HG02840 (cell line): ENCODE measurements around the gene SLC22A6.

Experiments used
- ATAC-seq: cut with Tn5 transposase; IDR thresholded peaks from one replicate; pipeline ENCODE4 v1.9.1; 2021; ENCODE audit warnings: mild to moderate bottlenecking, moderate library complexity, moderate number of reproducible peaks; ENCODE audit not compliant: unreplicated experiment, low FRiP score

Gene SLC22A6

DNA sequence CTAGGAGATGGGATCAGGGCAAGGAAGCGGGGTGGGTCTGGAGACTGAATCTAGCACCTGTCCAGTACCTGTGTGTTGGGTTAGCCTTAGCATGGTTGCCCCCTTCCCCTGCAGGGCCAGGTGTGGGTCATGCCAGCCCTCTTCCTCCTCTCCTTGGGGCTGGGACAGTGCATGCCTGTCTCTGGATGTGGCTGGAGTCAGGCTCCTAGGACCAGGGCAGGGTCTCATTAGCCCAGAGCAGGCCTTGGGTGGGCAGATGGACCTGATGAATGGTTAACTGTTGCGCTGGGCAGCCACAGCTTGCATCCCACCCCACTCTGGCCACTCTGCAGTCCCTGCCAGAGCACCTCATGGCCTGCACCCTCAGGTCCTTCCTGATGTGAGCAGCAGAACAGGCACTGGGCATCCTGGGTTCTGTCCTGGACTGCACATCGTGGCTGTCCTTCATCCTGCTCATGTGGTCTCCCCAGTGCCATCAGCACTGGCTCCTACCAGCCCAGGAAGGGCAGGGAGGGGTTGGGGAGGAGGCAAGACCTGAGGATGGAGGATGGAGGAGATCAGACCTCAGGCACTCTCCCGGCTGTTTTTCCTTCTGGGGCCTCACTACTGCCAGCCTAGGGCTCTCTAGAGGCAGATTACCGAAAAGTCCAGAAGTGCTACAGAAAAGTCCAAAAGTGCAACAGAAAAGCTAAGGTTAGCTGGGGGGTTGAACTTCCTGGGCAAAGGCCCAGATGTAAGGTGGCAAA, 50.8 kb downstream of the SLC22A6 start:
- no peak for ATAC-seq

DNA sequence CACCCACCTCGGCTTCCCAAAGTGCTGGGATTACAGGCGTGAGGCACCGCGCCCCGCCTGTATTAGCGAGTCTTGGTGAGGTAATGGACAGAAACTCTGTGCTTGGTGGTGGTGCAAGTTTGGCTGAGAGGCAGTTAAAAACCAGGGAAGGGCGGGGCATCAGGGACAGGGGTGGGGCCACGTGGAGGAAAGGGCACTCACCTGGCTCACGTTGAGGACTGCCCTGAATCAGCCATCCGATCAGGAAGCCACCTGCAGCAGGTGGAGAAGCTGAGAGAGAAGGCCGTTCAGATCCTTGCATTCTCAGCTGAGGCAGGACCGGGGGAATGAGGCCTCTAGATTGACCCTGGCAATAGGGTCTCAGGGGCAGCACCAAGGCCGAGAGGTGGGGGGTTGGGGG, 51.5 kb downstream of the SLC22A6 start:
- no peak for ATAC-seq

DNA sequence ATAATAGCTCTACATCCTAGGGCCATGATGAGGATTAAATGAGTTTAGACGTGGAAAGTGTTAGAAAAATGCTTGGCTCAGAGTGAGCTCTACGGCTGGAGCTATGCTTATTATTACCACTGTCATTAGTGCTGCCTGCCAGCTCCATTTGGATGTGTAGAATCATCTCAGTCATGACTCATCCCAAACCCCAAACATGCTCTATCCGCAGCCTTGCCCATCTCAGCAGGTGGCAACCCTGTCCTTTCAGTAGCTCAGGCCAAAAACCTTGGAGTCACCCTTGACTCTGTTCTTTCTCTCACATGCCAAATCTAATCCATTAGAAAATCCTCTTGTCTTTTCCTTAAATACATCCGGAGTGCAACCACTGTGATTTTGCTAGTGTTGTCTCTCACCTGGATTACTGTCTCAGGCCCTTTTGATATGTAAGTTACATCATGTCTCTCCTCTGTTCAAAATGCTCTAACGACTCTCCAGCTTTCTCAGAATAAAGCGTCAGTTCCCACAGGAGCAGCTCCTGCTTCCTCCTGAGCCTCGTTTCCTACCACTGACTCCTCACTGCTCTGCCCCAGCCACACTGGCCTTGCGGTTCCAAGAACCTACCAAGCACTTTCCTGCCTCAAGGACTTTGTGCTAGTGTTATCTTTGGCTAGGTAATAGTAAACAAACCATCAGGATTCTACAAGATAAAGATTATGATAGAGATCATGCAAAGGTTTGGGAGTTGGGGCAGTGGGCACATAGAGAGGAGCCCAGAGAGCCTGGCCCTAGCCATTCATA, 53.1 kb downstream of the SLC22A6 start:
- ATAC-seq = no peak

DNA sequence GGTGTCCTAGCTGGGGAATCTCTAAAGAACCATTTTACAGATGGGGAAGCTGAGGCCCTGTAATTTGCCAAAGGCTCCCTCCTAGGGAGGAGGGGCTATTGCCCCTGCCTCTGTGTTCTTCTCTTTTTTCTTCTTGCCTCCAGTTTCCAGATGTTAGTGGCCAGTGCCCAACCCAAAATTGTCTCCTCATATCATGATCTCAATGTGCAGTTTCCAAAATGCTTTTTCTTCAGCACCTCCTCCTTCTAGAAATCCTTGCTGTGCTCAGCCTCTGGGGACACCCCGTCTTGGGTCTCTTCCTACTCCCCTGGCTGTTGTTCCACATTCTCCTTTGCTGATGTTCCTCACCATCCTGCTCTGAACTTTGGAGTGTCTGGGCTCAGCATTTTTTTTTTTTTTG, 54.1 kb downstream of the SLC22A6 start:
- ATAC-seq = no peak

DNA sequence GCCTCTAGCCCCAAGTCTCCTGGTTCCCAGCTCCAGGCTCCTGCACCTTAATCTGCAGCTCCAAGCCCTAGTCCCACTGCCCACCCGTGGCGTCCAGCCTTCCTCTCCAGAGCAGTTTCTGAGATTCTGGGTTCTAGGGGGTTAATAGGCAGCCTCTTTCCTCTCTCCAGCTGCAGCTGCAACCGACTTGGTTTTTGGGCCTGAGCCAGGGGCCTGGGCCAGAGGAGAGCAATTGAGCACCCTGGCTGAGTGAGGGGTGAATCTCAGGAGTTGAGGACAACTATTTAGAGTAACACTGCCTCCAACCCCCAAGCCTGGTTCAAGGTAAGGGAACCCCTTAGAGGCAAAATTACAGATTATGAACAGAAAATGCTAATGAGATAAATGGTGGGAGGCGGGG, 54.6 kb downstream of the SLC22A6 start:
- no peak for ATAC-seq

DNA sequence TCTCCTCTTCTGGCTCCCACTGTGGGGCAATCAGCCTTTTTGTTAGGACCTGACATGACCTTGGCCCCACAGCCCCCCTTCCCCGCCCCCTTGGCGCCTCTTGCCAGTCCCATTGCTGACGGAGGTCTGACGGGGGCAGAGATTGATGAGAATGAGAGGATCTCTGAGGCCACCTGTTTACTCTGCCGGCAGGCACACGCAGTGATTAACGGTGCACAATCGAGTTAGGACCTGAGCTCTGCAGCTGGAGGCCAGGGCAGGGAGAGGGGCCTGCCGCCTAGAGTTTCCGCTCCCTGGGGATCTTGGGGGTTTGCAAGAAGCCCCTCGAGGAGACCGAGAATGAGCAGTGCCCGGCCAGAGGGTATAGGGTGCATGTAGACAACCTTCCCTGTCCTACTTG, 56.8 kb downstream of the SLC22A6 start:
- no peak for ATAC-seq

DNA sequence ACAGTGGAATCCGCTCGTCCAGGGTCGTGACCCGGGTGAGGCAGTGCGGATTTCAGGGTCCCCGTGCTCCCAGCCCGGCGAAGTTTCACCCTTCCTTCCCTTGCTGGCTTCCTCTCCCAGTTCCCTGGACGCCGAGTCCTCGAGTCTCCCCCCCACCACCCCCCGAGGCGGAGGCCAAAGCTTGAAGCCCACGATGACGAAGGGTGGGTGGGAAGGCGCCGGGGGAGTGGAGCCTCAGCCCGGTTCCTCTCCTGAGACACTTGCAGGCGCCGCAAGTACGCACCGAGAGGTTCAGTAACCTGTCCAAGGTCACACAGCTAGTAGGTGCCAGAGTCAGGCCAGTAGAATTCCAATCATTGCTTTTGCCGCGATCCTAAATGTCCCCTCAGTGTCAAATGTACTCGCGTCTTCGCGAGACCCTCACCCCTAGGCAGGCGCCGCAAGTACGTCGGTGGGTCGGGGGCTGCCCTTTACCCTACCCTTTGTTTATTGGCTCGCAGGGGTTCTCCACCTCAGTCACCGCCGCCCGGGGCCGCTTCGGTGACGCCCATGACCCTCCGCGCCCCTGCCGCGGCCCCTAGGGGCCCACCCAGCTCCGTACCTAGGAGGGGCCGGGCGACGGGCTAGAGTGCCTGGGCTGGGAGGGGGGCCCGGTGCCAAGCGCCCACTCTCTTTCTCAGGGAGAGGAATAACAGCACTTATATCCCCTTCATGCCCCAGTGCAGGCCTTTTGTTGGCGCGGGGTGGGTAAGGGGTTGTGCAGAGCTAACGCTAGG, 57.9 kb downstream of the SLC22A6 start:
- ATAC-seq = no peak
